B cell (primary cell): ENCODE results near the gene EXD2. TPM values are rescaled to one million over a fixed set of nuclear protein-coding genes. Genes with fewer than 3 reads are reported as not detected.

ENCODE experiments used
- ATAC-seq: fragments of 200-7000 bp; cut with Tn5 transposase; one replicate; pipeline ENCODE4 v1.10.0; 2021; ENCODE audit warnings: low read depth, mild to moderate bottlenecking, moderate number of reproducible peaks, moderate library complexity
- CTCF ChIA-PET: fragments of 350-600 bp; sonication (Branson Sonifier 250); formaldehyde crosslinking; loops from one replicate; lab custom pipeline; 2021; ENCODE audit warnings: antibody characterized with exemption, inconsistent platforms; lab: Charles Lee
- POLR2A ChIA-PET: fragments of 350-600 bp; sonication (Branson Sonifier 250); formaldehyde crosslinking; loops from one replicate; lab custom pipeline; 2021; ENCODE audit warnings: antibody characterized with exemption; lab: Charles Lee
- DNase-seq: peaks from one replicate; pipeline ENCODE4 v3.0.0; 2013
- H2AFZ ChIP-seq: 2 replicates; pipeline ENCODE4 v1.6.1; 2012; ENCODE audit warnings: mild to moderate bottlenecking, low read depth, low read length; ENCODE audit not compliant: insufficient read depth, poor library complexity, severe bottlenecking
- H3K27ac ChIP-seq, 2 donors: 1 replicate in 1 of 2; 2 replicates in 1 of 2; pipeline ENCODE4 v1.5.1; 2012 to 2013; ENCODE audit warnings: low read length in 2 of 2, mild to moderate bottlenecking in 2 of 2, moderate library complexity in 1 of 2
- H3K27me3 ChIP-seq, 4 experiments: fragments of 200-600 bp in 1 of 4; sonication (generic) in 1 of 4; replicated peaks in 1 of 4; 1 replicate in 2 of 4; 2 replicates in 2 of 4; pipeline versions ENCODE4 v1.6.1 to v1.7.0; 2013 to 2016; ENCODE audit warnings: low read length in 3 of 4, mild to moderate bottlenecking in 2 of 4, mixed read lengths in 1 of 4, moderate library complexity in 1 of 4; ENCODE audit not compliant: insufficient read depth in 4 of 4, control insufficient read depth in 3 of 4; ENCODE audit errors: control extremely low read depth in 1 of 4
- H3K36me3 ChIP-seq, 2 experiments: replicated peaks in 1 of 2; 1 replicate in 1 of 2; 2 replicates in 1 of 2; pipeline versions ENCODE4 v1.6.1 to v1.7.1; 2013; ENCODE audit warnings: low read length in 1 of 2; ENCODE audit not compliant: insufficient read depth in 2 of 2, control insufficient read depth in 1 of 2; ENCODE audit errors: control extremely low read depth in 1 of 2, extremely low read depth in 1 of 2
- H3K4me1 ChIP-seq, 2 donors: fragments of 200-600 bp in 1 of 2; sonication (generic) in 1 of 2; 1 replicate in 1 of 2; 2 replicates in 1 of 2; pipeline versions ENCODE4 v1.5.1 to v1.6.1; 2013 to 2017; ENCODE audit warnings: low read length in 2 of 2; ENCODE audit not compliant: control insufficient read depth in 2 of 2, insufficient read depth in 2 of 2
- H3K4me2 ChIP-seq: replicated peaks from 2 replicates; pipeline ENCODE3; 2012; ENCODE audit warnings: mild to moderate bottlenecking, low read depth, low read length; ENCODE audit not compliant: poor library complexity, severe bottlenecking
- H3K4me3 ChIP-seq, 5 experiments: fragments of 200-600 bp in 1 of 5; sonication (generic) in 1 of 5; 1 replicate in 3 of 5; 2 replicates in 2 of 5; pipeline versions ENCODE4 v1.5.1 to v1.7.0; 2011 to 2016; ENCODE audit warnings: low read length in 4 of 5, mild to moderate bottlenecking in 4 of 5, low read depth in 2 of 5, control low read depth in 1 of 5, moderate library complexity in 1 of 5; ENCODE audit not compliant: insufficient read depth in 1 of 5; ENCODE audit errors: control extremely low read depth in 1 of 5, extremely low read depth in 1 of 5
- H3K79me2 ChIP-seq: fragments of 200-600 bp; sonication (generic); one replicate; pipeline ENCODE4 v1.6.0; 2016; ENCODE audit warnings: low read length; ENCODE audit not compliant: control insufficient read depth, insufficient read depth
- H3K9ac ChIP-seq: fragments of 200-600 bp; sonication (generic); 2 replicates; pipeline ENCODE4 v1.6.1; 2017; ENCODE audit warnings: mild to moderate bottlenecking, low read length, moderate library complexity
- H3K9me3 ChIP-seq, 3 donors: one replicate each; pipeline versions ENCODE4 v1.6.1 to v1.7.1; 2013; ENCODE audit warnings: low read length in 2 of 3; ENCODE audit not compliant: control insufficient read depth in 2 of 3, insufficient read depth in 1 of 3; ENCODE audit errors: control extremely low read depth in 1 of 3
- H4K20me1 ChIP-seq: 2 replicates; pipeline ENCODE4 v1.6.0; 2012; ENCODE audit warnings: mild to moderate bottlenecking, low read length; ENCODE audit not compliant: insufficient read depth, control insufficient read depth, poor library complexity, severe bottlenecking
- H3K27ac Mint-ChIP-seq: one replicate; pipeline ENCODE4 v1.8.0; 2021; ENCODE audit warnings: mixed read lengths
- H3K27me3 Mint-ChIP-seq: one replicate; pipeline ENCODE4 v1.8.0; 2021; ENCODE audit warnings: mixed read lengths
- H3K4me1 Mint-ChIP-seq: one replicate; pipeline ENCODE4 v1.8.0; 2021; ENCODE audit warnings: mixed read lengths
- H3K4me3 Mint-ChIP-seq: one replicate; pipeline ENCODE4 v1.8.0; 2021; ENCODE audit warnings: mixed read lengths
- H3K9me3 Mint-ChIP-seq: one replicate; pipeline ENCODE4 v1.8.0; 2022; ENCODE audit warnings: mixed read lengths; ENCODE audit not compliant: insufficient read depth
- EZH2 ChIP-seq: IDR thresholded peaks from 2 replicates; pipeline ENCODE4 v1.6.1; 2012; ENCODE audit warnings: borderline replicate concordance, low read depth, mild to moderate bottlenecking, moderate library complexity, low read length; ENCODE audit not compliant: insufficient read depth, poor library complexity, severe bottlenecking
- WGBS: methylation state at CpG from one replicate; pipeline ENCODE4 v1.1.5; 2013; ENCODE audit warnings: missing lambda C conversion rate; ENCODE audit not compliant: insufficient coverage; 5-methylcytosine and 5-hydroxymethylcytosine counted together
- intact Hi-C: fragments of 100-400 bp; cut with micrococcal nuclease; formaldehyde crosslinking; loops from one replicate; pipeline ENCODE4 v1.10.0; 2022
- polyA plus RNA-seq: library from polyadenylated mRNA; depleted of rRNA; stranded (reverse); fragments of >200 nt; gene quantifications from 2 replicates; pipeline ENCODE4 v1.2.3, GENCODE V29; 2012
- total RNA-seq, 2 donors: library from RNA; stranded (reverse); fragments of 120-200 nt in 1 of 2; gene quantifications; 1 replicate in 1 of 2; 2 replicates in 1 of 2; pipeline versions ENCODE4 v1.2.3 to v1.2.4, GENCODE V29; 2013 to 2022
- TF ChIP-seq, protein P1 (sequence below): fragments of 200-600 bp; IDR thresholded peaks from one replicate; pipeline ENCODE4 v1.8.0; 2022; ENCODE audit warnings: antibody characterized with exemption, mild to moderate bottlenecking

EXD2 gene
- total and polyA plus RNA-seq, 2 donors (not counting 1 experiment from before 2014, with no cell fraction given), result 3.6 to 10.0 TPM

- Histone ChIP-seq H3K4me2 (no peak overlapping the region), H2AFZ (no peak overlapping the region), H3K27me3 (no peaks in the 10 kb centered on the region), H3K4me3 (no peak overlapping the region), H3K79me2 (no peaks in the 10 kb centered on the region), H3K36me3 (peaks cover 0 to 7% of the 10 kb centered on the region in 2 experiments), H3K4me1 (no peaks in the 10 kb centered on the region), H3K27ac (no peak overlapping the region), H4K20me1 (no peaks in the 10 kb centered on the region), H3K9ac (no peak overlapping the region), H3K9me3 (no peaks in the 10 kb centered on the region)
- WGBS, result 88% methylated on average over 8 of the region's 10 CpGs
- ChIA-PET POLR2A (interaction anchor here (0.6 kb wide), 1 partner anchor 9 kb away, joined by 6 read pairs; no protein-coding TSS in a partner anchor), CTCF (interaction anchor here (0.7 to 5.2 kb wide), 37 partner anchors 8 to 361 kb away, joined by 3 to 110 read pairs (median 4); partner anchors contain the start of genes CCDC177, ERH and SLC39A9)
- DNase-seq (peak; percentile 73), ATAC-seq (peak; percentile 65)
- Mint-ChIP-seq H3K27me3 (no peaks in the 10 kb centered on the region), H3K4me1 (peaks cover 3% of the 10 kb centered on the region), H3K4me3 (no peak overlapping the region), H3K27ac (no peak overlapping the region), H3K9me3 (no peaks in the 10 kb centered on the region)
- no peak for TF ChIP-seq EZH2
- TF ChIP-seq, protein P1, sequence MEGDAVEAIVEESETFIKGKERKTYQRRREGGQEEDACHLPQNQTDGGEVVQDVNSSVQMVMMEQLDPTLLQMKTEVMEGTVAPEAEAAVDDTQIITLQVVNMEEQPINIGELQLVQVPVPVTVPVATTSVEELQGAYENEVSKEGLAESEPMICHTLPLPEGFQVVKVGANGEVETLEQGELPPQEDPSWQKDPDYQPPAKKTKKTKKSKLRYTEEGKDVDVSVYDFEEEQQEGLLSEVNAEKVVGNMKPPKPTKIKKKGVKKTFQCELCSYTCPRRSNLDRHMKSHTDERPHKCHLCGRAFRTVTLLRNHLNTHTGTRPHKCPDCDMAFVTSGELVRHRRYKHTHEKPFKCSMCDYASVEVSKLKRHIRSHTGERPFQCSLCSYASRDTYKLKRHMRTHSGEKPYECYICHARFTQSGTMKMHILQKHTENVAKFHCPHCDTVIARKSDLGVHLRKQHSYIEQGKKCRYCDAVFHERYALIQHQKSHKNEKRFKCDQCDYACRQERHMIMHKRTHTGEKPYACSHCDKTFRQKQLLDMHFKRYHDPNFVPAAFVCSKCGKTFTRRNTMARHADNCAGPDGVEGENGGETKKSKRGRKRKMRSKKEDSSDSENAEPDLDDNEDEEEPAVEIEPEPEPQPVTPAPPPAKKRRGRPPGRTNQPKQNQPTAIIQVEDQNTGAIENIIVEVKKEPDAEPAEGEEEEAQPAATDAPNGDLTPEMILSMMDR, result peak; percentile 87
- intact Hi-C loops, result loop anchor here (1.0 to 10.0 kb wide), 5 partner anchors 113 to 482 kb away; partner anchors contain the start of gene CCDC177
These were observed 51.3 kb downstream of the EXD2 start for GRCh38 chr14:69242311-69243224.
